Heart right ventricle (tissue), 16 donors: ENCODE results near the gene LRRC15. TPM values are rescaled to one million over a fixed set of nuclear protein-coding genes. Genes with fewer than 3 reads are reported as not detected.

Source experiments
- ATAC-seq, 8 donors: fragments of 200-7000 bp; cut with Tn5 transposase; one replicate each; pipeline ENCODE4 v1.9.1; 2020; ENCODE audit warnings: mild to moderate bottlenecking in 8 of 8, moderate library complexity in 8 of 8, moderate number of reproducible peaks in 1 of 8
- DNase-seq, 2 donors: peaks; one replicate each; pipeline ENCODE4 v3.0.0-alpha.2; 2020
- H3K27ac ChIP-seq, 10 donors: fragments of 200-600 bp; sonication (generic) in 2 of 10; one replicate each; pipeline versions ENCODE4 v1.5.0 to v1.8.0; 2020 to 2022; ENCODE audit warnings: mild to moderate bottlenecking in 3 of 10
- H3K27me3 ChIP-seq, 7 donors: fragments of 200-600 bp; one replicate each; pipeline ENCODE4 v1.8.0; 2021 to 2022; ENCODE audit warnings: mild to moderate bottlenecking in 2 of 7
- H3K36me3 ChIP-seq, 9 donors: fragments of 200-600 bp; sonication (generic) in 1 of 9; one replicate each; pipeline versions ENCODE4 v1.5.0 to v1.8.0; 2020 to 2022; ENCODE audit warnings: mild to moderate bottlenecking in 2 of 9
- H3K4me1 ChIP-seq, 9 donors: fragments of 200-600 bp; sonication (generic) in 1 of 9; one replicate each; pipeline versions ENCODE4 v1.5.0 to v1.8.0; 2020 to 2022; ENCODE audit warnings: mild to moderate bottlenecking in 4 of 9
- H3K4me3 ChIP-seq, 10 donors: fragments of 200-600 bp; sonication (generic) in 2 of 10; one replicate each; pipeline versions ENCODE4 v1.5.0 to v1.8.0; 2020 to 2022; ENCODE audit warnings: mild to moderate bottlenecking in 7 of 10, moderate library complexity in 2 of 10
- H3K9me3 ChIP-seq, 11 donors: fragments of 200-600 bp in 10 of 11; sonication (generic) in 2 of 11; one replicate each; pipeline versions ENCODE4 v1.5.0 to v1.8.0; 2013 to 2022; ENCODE audit warnings: mild to moderate bottlenecking in 2 of 11, control low read depth in 1 of 11, moderate library complexity in 1 of 11
- WGBS, 2 donors: extraction: QIAGEN DNeasy Blood & Tissue Kit; methylation state at CpG; one replicate each; pipeline ENCODE4 v1.1.7; 2013; ENCODE audit warnings: inconsistent platforms in 1 of 2; 5-methylcytosine and 5-hydroxymethylcytosine counted together
- intact Hi-C, 10 donors: fragments of 100-400 bp; cut with DNase I; formaldehyde crosslinking; loops; one replicate each; pipeline versions ENCODE4 v1.11.1 to v1.14.2; 2022
- polyA plus RNA-seq, 2 donors: library from polyadenylated mRNA; stranded (reverse); fragments of 200-250 nt; gene quantifications; one replicate each; pipeline ENCODE4 v1.2.3, GENCODE V29; 2013
- total RNA-seq, 10 donors: library from RNA; stranded (reverse); fragmentation: NEBNext Ultra II Directional in 3 of 10; extraction: Animal tissue kit (Norgen Biotek cat#: 25700) in 3 of 10; gene quantifications; one replicate each; pipeline versions ENCODE4 v1.2.1 to v1.2.4, GENCODE V29; 2021 to 2023
- TF ChIP-seq, protein P1 (sequence below), 9 donors: fragments of 200-600 bp; sonication (generic) in 2 of 9; IDR thresholded peaks; one replicate each; pipeline versions ENCODE4 v1.5.0 to v1.8.0; 2021 to 2022; ENCODE audit warnings: antibody characterized with exemption in 9 of 9, mild to moderate bottlenecking in 5 of 9, moderate library complexity in 1 of 9
- donor health status: Arrhythmogenic right ventricular cardiomyopathy.
- donor health status: ischemic (EF 13 %, LVEDD 7.1; RV severe dilation, severe dysfunction).
- donor health status: healthy with polysubstance abuse.
- donor health status: DM: no; HTN: yes; CAD: no.
- donor health status: DM: no; HTN: no; CAD: no.
- donor health status: ischemic (EF 25% LVEDD 6.9; RV normal size, moderate dysfunction).
- donor health status: ischemic (EF 25% LVEDD 5.7; RV mildly dilated, moderate dysfunction).
- donor health status: healthy.
- donor health status: DM: yes; HTN: yes; CAD: no.
- donor health status: Ischemic cardiomyopathy.
- donor health status: ischemic (EF 35%, LVEDD 5.7; RV mildly dilated, moderate dysfunction).
- donor health status: nonischemic (EF 11% LVEDD 7.7; RV severe dilation, severe dysfunction).
- donor health status: DM: yes; HTN: yes; CAD: no.
- donor health status: PGD.
- donor health status: ischemic (EF 29% LVEDD 5.4; RV normal size, mild dysfunction).
- donor health status: nonischemic (EF 23%, LVEDD 6.1; RV moderate dilation, normal function).

LRRC15 gene
- total and polyA plus RNA-seq, 12 donors, result 0.05 to 0.81 (median 0.21) TPM; not detected in 1

DNA sequence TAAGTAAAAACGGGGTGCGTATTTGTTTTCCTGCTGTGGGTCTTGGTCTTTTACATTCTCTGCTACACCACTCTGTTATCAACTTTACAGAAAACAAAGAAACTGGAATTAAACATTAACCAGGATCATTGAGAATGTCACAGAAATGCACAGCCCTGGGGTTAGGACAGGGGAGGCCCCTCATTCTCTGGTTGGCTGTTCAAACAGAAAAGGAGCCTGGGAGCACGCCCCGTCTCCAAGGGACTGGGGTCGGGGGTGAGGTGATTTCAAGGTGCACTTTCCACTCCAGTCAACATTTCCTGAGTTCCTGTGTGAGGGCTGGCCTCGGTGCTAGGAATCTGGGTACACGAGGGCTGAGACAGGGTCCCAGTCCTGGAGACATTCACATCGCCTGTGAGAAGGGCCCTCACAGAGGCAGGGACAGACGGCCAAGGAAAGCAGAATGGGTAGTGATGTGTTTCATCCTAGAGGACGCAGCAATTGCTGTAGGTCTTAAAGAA lies 48.7 kb downstream of the LRRC15 start:
- no peak for DNase-seq
- peaks cover 0 to 20% (median 0%) of the 10 kb centered on the region in 11 donors for H3K9me3 ChIP-seq
- ATAC-seq, result no peak
- H3K27ac ChIP-seq, result no peak overlapping the region
- H3K36me3 ChIP-seq, result no peaks in the 10 kb centered on the region
- H3K4me3 ChIP-seq, result no peak overlapping the region
- TF ChIP-seq, protein P1, sequence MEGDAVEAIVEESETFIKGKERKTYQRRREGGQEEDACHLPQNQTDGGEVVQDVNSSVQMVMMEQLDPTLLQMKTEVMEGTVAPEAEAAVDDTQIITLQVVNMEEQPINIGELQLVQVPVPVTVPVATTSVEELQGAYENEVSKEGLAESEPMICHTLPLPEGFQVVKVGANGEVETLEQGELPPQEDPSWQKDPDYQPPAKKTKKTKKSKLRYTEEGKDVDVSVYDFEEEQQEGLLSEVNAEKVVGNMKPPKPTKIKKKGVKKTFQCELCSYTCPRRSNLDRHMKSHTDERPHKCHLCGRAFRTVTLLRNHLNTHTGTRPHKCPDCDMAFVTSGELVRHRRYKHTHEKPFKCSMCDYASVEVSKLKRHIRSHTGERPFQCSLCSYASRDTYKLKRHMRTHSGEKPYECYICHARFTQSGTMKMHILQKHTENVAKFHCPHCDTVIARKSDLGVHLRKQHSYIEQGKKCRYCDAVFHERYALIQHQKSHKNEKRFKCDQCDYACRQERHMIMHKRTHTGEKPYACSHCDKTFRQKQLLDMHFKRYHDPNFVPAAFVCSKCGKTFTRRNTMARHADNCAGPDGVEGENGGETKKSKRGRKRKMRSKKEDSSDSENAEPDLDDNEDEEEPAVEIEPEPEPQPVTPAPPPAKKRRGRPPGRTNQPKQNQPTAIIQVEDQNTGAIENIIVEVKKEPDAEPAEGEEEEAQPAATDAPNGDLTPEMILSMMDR (IDR thresholded peaks at IDR 0.05), result no peak
- H3K4me1 ChIP-seq, result peaks cover 0 to 17% (median 5%) of the 10 kb centered on the region in 9 donors
- WGBS, 2 donors, result 84% methylated on average over 10 of the region's 10 CpGs
- peaks cover 0 to 66% (median 47%) of the 10 kb centered on the region in 7 donors for H3K27me3 ChIP-seq
- intact Hi-C loops, result no loop called here

DNA sequence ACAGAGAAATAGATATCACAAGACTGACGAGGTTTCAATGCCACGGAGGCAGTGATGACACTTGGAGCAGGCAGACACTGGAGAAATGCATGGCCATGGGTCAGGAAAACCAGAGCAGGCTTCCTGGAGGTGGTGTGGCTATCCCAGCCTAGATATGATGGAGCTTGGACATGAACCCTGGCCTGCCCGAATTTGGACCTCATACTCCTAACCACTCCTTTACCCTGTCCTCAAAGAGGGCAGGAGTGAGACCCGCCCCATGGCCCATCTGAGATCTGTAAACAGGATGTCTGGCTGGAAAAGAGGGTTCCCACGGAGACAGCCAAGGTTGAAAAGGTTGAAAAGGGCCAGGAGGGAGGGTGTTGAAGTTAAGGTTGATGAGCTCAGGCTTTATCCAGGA lies 49.4 kb downstream of the LRRC15 start:
- H3K9me3 ChIP-seq, result peaks cover 0 to 20% (median 0%) of the 10 kb centered on the region in 11 donors
- no peak for ATAC-seq
- no peak for DNase-seq
- 76 to 78% methylated on average over 5 of the region's 5 CpGs for WGBS, 2 donors
- H3K4me3 ChIP-seq, result no peak overlapping the region
- no peaks in the 10 kb centered on the region for H3K36me3 ChIP-seq
- TF ChIP-seq, protein P1 (IDR thresholded peaks at IDR 0.05), result no peak
- intact Hi-C loops, result no loop called here
- H3K27ac ChIP-seq, result no peak overlapping the region
- peaks cover 0 to 67% (median 46%) of the 10 kb centered on the region in 7 donors for H3K27me3 ChIP-seq
- peaks cover 4 to 24% (median 12%) of the 10 kb centered on the region in 9 donors for H3K4me1 ChIP-seq

DNA sequence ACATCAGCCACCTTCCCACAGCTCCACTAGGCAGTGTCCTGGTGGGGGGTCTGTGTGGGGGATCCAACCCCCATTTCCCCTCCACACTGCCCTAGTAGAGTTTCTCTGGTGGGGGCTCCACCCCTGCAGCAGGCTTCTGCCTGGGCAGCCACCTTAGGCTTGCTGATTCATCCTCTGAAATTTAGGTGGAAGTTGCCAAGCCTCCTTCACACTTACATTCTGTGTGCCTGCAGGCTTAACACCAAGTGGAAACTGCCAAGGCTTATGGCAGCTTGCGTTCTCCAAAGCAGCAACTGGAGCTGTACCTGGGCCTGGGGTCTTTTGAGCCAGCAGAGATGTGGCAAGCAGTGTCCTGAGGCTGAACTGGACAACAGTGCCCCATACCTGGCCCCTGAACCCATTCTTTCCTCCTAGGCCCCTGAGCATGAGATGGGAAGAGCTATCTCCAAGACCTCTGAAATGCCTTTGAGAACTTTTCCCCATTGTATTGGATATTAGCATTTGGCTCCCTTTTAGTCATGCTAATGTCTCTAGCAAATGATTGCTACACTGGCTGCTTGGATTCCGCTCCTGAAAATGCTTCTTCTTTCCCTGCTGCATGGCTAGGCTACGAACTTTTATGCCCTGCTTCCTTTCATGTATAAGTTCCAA lies 50.9 kb downstream of the LRRC15 start:
- H3K4me3 ChIP-seq, result no peak overlapping the region
- H3K27ac ChIP-seq, result no peak overlapping the region
- H3K4me1 ChIP-seq, result peaks cover 6 to 37% (median 18%) of the 10 kb centered on the region in 9 donors
- TF ChIP-seq, protein P1 (IDR thresholded peaks at IDR 0.05), result no peak
- DNase-seq (no peak), ATAC-seq (no peak)
- H3K36me3 ChIP-seq, result no peaks in the 10 kb centered on the region
- peaks cover 0 to 73% (median 56%) of the 10 kb centered on the region in 7 donors for H3K27me3 ChIP-seq
- 96 to 98% methylated on average over 3 of the region's 3 CpGs for WGBS, 2 donors
- intact Hi-C loops, result loop anchor here (5.0 to 10.0 kb wide), 7 partner anchors 46 to 654 kb away; partner anchors contain the start of gene HES1 (in 4 of the 10)
- peaks cover 0 to 20% (median 0%) of the 10 kb centered on the region in 11 donors for H3K9me3 ChIP-seq

DNA sequence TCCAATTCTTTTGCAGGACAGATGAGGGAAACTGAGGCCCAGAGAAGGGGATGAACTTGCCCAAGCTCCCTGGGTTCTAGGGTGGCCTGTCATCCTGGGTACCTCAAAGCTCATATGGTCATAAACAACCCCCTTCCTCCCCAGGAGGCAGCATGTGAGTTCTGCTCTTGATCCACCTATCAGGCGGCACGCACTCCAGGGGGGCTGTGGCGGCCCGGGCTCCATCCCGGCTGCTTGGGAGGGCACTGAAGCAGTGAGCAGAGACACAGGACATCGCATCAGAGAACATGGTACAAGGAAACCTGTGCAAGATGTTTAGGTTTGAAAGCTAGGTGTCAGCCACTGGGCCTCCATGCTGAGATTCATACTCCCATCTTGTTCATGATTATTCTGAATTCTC lies 52.6 kb downstream of the LRRC15 start:
- intact Hi-C loops, result loop anchor here (2.0 to 10.0 kb wide), 9 partner anchors 45 to 652 kb away; partner anchors contain the start of gene HES1 (in 4 of the 10)
- Histone ChIP-seq H3K4me1 (peaks cover 6 to 38% (median 25%) of the 10 kb centered on the region in 9 donors), H3K9me3 (peaks cover 0 to 20% (median 0%) of the 10 kb centered on the region in 11 donors), H3K36me3 (no peaks in the 10 kb centered on the region), H3K27me3 (peaks cover 0 to 71% (median 58%) of the 10 kb centered on the region in 7 donors), H3K27ac (no peak overlapping the region), H3K4me3 (no peak overlapping the region)
- DNase-seq, result no peak
- ATAC-seq, result no peak
- WGBS, 2 donors, result 91 to 96% methylated on average over 6 of the region's 6 CpGs
- TF ChIP-seq, protein P1 (IDR thresholded peaks at IDR 0.05), result no peak
